Measurements from ENCODE around the gene OR10A6. TPM values are rescaled to one million over a fixed set of nuclear protein-coding genes. Genes with fewer than 3 reads are reported as not detected.

OR10A6 gene
- total RNA-seq, 1 donor from 2014 or later: not detected

DNA sequence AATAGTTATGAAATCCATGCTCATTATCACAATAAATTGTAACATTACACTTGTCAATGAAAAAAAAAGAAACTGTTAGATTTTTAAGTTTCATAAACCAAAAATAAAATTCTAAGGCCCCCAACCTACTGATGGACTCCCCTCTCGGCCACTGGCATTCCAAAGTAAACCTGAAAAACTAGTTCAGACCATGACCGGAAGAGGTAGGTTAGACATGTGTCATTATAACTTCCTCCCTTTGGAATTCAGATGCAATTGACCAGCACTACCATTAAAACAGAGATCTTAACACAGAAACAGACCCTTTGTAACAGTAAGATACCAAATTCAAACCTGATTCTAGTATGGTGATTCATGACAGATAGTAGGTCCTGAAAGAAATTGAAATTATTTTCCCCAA, 12.9 kb downstream of the OR10A6 start:
- TF ChIP-seq, protein P1, sequence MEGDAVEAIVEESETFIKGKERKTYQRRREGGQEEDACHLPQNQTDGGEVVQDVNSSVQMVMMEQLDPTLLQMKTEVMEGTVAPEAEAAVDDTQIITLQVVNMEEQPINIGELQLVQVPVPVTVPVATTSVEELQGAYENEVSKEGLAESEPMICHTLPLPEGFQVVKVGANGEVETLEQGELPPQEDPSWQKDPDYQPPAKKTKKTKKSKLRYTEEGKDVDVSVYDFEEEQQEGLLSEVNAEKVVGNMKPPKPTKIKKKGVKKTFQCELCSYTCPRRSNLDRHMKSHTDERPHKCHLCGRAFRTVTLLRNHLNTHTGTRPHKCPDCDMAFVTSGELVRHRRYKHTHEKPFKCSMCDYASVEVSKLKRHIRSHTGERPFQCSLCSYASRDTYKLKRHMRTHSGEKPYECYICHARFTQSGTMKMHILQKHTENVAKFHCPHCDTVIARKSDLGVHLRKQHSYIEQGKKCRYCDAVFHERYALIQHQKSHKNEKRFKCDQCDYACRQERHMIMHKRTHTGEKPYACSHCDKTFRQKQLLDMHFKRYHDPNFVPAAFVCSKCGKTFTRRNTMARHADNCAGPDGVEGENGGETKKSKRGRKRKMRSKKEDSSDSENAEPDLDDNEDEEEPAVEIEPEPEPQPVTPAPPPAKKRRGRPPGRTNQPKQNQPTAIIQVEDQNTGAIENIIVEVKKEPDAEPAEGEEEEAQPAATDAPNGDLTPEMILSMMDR (IDR thresholded peaks at IDR 0.05): no peak
- Mint-ChIP-seq H3K4me3 (no peak overlapping the region), H3K9me3 (no peaks in the 10 kb centered on the region), H3K4me1 (no peaks in the 10 kb centered on the region), H3K36me3 (ENCODE audit: low read depth) (no peaks in the 10 kb centered on the region), H3K27ac (no peak overlapping the region), H3K27me3 (peaks cover 2% of the 10 kb centered on the region)
- DNase-seq: no peak
- ChIA-PET CTCF (no interaction called here), POLR2A (no interaction called here)
- intact Hi-C loops (cut with micrococcal nuclease): no loop called here
- no peak for ATAC-seq (ENCODE audit: low read depth)

DNA sequence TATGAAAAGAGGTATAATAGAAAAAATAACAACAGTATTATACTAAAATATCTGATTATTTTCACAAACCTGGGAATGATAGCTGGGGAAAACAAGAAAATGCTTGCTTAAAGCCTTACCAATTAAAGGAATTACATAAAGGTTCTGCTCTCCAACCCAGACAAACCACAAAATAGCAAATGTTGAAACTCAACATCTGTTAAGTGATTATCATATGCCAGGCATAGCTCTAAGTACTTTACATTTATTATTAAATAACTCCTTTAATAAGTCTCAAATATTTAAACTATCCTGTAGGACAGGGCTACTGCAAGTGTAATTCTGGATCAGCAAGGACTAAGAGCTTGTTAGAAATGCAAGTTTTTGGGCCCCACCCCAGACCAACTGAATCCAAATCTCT, 20.1 kb downstream of the OR10A6 start:
- H3K4me3 Mint-ChIP-seq: no peak overlapping the region
- H3K27ac Mint-ChIP-seq: no peak overlapping the region
- TF ChIP-seq, protein P1 (IDR thresholded peaks at IDR 0.05): no peak
- ChIA-PET POLR2A (no interaction called here), CTCF (no interaction called here)
- peaks cover 24% of the 10 kb centered on the region for H3K27me3 Mint-ChIP-seq
- H3K4me1 Mint-ChIP-seq: no peaks in the 10 kb centered on the region
- intact Hi-C loops (cut with micrococcal nuclease): no loop called here
- ATAC-seq (ENCODE audit: low read depth): no peak
- DNase-seq: no peak
- no peaks in the 10 kb centered on the region for H3K36me3 Mint-ChIP-seq (ENCODE audit: low read depth)
- no peaks in the 10 kb centered on the region for H3K9me3 Mint-ChIP-seq

DNA sequence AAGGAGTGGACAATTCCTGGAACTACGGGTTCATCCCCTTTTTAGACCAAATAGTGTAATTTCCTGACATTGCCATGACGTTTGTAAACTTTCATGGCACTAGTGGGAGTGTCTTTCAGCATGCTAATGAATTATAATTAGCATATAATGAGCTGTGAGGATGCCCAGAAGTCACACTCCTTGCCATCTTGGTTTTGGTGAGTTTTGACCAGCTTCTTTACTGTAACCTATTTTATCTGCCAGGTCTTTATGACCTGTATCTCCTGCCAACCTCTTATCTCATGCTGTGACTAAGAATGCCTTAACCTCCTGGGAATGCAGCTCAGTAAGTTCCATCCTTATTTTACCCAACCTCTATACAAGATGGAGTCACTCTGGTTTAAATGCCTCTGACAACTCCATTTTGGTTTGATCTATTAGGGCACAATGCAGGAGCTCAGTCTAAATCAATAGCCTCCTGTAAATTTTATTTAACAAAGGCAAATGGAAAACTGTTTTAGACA, 20.7 kb downstream of the OR10A6 start:
- Mint-ChIP-seq H3K9me3 (no peaks in the 10 kb centered on the region), H3K27me3 (peaks cover 24% of the 10 kb centered on the region), H3K27ac (no peak overlapping the region), H3K36me3 (ENCODE audit: low read depth) (no peaks in the 10 kb centered on the region), H3K4me3 (no peak overlapping the region), H3K4me1 (no peaks in the 10 kb centered on the region)
- POLR2A ChIA-PET: no interaction called here
- TF ChIP-seq, protein P1 (IDR thresholded peaks at IDR 0.05): no peak
- DNase-seq: no peak
- ATAC-seq (ENCODE audit: low read depth): no peak
- intact Hi-C loops (cut with micrococcal nuclease): no loop called here
- CTCF ChIA-PET: no interaction called here

DNA sequence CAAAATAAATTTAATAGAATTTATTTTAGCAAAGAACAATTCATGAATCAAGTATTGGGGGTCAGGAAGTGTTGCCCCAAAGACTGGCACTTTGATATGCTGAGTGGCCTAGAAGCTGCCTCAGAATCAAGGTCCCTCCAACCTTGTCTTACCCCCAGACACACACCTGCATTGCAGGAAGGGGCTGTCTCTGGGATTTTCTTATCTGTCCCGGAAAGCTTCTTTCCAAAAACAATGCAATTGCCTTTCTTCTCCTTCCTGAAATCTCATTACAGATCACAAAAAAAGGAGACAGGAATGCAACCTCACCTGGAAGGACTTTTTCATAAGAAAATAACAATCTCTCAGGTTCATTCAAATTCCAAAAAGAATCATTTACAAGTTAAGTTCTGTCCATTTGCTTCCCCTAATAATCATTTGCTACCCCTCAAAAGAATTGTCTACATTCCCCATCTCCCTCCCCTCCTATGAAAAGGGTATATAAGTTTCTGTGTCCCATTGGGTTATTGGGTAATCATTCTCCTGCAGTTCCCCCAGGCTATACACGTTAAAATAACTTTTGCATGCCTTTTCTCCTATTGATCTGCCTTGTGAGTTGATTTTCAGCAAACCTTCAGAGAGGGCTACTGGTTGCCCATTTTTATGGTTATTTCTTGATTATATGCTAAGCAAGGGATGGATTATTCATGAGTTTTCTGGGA, 21.3 kb downstream of the OR10A6 start:
- Mint-ChIP-seq H3K4me1 (no peaks in the 10 kb centered on the region), H3K27me3 (peaks cover 24% of the 10 kb centered on the region), H3K27ac (no peak overlapping the region), H3K36me3 (ENCODE audit: low read depth) (no peaks in the 10 kb centered on the region), H3K9me3 (no peaks in the 10 kb centered on the region), H3K4me3 (no peak overlapping the region)
- no peak for ATAC-seq (ENCODE audit: low read depth)
- intact Hi-C loops (cut with micrococcal nuclease): no loop called here
- ChIA-PET CTCF (no interaction called here), POLR2A (no interaction called here)
- no peak for DNase-seq
- TF ChIP-seq, protein P1 (IDR thresholded peaks at IDR 0.05): no peak

DNA sequence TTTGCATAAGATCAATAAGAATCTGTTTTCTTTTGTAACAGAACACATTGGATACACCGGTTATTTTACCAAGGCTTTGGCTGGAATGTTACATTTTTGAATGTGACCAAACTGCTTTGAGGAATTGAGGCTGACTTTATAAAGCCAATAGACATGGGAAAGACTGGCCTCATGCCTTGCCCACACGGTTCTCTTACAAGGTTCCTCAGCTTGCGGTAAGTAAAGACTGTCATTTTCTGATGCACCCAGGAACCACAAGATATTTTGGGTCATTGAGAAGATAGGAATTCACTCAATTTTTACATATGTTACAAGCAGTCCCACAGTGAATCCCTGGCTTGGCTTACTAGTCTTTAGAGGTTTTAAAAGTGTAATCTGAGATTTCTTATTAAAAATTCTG, 23.9 kb downstream of the OR10A6 start:
- no peaks in the 10 kb centered on the region for H3K36me3 Mint-ChIP-seq (ENCODE audit: low read depth)
- intact Hi-C loops (cut with micrococcal nuclease): no loop called here

More for the DNA sequence above, 23.9 kb downstream of the OR10A6 start:
- no peak for ATAC-seq (ENCODE audit: low read depth)
- peaks cover 24% of the 10 kb centered on the region for H3K27me3 Mint-ChIP-seq
- ChIA-PET POLR2A (no interaction called here), CTCF (no interaction called here)
- H3K4me1 Mint-ChIP-seq: no peaks in the 10 kb centered on the region
- H3K27ac Mint-ChIP-seq: no peak overlapping the region
- no peaks in the 10 kb centered on the region for H3K9me3 Mint-ChIP-seq
- no peak overlapping the region for H3K4me3 Mint-ChIP-seq
- TF ChIP-seq, protein P1 (IDR thresholded peaks at IDR 0.05): no peak
- DNase-seq: no peak
